Activated T-helper 1 cell treated with Interleukin-2 at 50 U/mL for 16 hours (primary cell): ENCODE measurements around the gene HARBI1.
A peak's percentile ranks its signal among the peaks of the same experiment; 100 is the strongest.
"Not testable (repeated sequence)": the region's sequence is repeated elsewhere in the genome, so short reads cannot be mapped to it uniquely, and the experiment has no call there.

Experiments
- DNase-seq: peaks from one replicate; pipeline ENCODE4 v3.0.0-alpha.2; 2020; ENCODE audit warnings: low read depth

The HARBI1 gene

GRCh38 chr11:46597155-46597554, 19.9 kb downstream of the HARBI1 start:
- no peak for DNase-seq

- no peak for DNase-seq
Measured at GRCh38 chr11:46594785-46595184, 22.2 kb downstream of the HARBI1 start.

- no peak for DNase-seq
Measured at GRCh38 chr11:46594374-46594700, 22.7 kb downstream of the HARBI1 start.

- peak; percentile 56 for DNase-seq
Measured at GRCh38 chr11:46593550-46594373, 23.3 kb downstream of the HARBI1 start, which contains the start of gene AMBRA1. Gene AMBRA1 (minus strand): TSS chr11:46594023. CDS start chr11:46548380, 45,643 bp downstream.

DNA sequence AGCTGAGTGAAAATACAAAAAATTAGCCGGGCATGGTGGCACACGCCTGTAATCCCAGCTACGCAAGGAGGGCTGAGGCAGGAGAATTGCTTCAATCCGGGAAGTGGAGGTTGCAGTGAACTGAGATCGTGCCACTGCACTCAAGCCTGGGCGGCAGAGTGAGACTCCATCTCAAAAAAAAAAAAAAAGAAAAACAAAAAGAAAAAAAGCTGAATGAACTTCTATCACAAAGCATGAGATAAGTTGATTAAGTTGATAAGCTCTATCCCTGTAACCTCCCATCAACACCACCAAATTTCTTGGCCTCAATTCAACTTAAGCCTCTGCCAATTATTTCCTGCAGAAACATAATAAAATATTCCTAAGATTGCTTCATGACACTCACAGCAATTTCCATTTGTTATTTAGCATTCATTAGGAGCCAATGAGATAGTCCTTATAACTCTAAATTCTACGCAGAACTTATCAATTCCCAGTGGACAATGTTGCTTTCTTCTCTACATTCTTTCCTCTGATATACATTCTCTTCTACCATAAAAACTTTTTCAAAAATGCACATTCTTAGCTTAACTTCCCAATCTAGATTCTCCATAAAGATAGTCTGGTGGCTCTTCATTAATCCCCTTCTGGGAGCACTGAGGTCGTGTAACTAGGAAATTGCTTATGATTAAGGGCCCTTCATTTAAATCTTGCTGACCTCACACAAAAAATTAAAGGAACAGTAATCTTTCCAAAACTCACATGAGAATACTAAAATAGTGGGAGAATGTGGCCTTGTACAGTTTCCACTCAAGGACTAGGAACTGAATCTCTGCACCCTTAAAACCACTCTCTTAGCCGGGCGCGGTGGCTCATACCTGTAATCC, 26.1 kb downstream of the HARBI1 start:
- no peak for DNase-seq

- DNase-seq = no peak
Measured at GRCh38 chr11:46588915-46589314, 28.1 kb downstream of the HARBI1 start.

DNA sequence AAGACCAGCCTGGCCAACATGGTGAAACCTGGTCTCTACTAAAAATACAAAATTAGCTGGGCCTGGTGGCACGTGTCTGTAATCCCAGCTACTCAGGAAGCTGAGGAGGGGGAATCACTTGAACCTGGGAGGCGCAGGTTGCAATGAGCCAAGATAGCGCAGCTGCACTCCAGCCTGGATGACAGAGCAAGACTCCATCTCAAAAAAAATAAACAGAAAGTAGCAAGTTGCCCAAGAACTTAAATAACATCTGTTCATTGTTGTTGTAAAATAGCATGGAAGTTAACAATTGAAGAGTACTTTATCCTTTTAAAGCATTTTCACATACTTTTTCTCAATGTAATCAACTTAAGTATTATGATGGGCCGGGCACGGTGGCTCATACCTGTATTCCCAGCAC, 28.9 kb downstream of the HARBI1 start:
- no peak for DNase-seq

GRCh38 chr11:46583513-46583912, 33.5 kb downstream of the HARBI1 start:
- DNase-seq = not testable (repeated sequence)

- DNase-seq = no peak
Measured at GRCh38 chr11:46582588-46582987, 34.4 kb downstream of the HARBI1 start.

DNA sequence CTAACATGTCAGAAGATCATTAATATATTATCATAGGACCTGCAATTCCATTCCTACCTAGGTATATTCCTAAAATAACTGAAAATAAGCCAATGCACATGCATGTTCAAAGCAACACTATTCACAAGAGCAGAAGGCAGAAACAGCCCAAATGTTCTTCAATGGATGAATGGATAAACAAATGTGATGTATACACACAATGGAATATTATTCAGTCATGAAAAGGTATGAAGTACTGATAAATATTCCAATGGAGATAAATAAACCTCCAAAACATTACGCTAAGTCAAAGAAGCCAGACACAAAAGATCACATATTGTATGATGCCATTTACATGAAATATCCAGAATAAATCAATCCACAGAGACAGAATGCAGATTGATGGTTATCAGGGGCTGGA, 40.0 kb downstream of the HARBI1 start:
- no peak for DNase-seq

- DNase-seq = no peak
Measured at GRCh38 chr11:46574656-46575055, 42.4 kb downstream of the HARBI1 start.

DNA sequence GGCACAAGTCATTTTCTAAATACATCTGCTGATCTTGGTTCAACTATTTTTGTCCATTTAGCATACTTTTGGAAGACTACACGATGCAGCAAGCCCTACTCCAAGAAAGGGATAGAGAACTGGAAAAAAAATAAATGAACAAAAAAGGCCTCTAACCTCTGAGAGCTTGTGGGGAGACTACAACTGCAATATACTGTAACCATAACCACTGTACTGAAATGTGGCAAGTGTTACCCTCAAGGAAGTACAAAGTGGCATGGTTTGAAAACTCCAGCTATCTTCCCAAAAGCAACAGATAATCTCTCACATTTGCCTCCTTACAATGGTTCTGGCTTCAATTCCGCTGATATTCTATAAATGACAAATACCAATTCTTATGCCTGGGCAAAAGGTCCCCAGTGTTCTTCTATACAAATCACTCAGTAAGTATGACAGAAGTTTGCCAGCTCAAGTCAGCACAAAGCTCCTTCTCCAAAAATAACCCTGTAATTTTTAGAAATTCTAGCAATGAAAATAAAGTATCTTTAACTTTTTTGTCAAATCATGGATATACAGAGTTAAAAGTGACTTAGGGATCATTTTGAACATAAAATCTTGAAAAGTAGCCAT, 46.1 kb downstream of the HARBI1 start:
- no peak for DNase-seq

GRCh38 chr11:46565232-46565840, 51.7 kb downstream of the HARBI1 start:
- no peak for DNase-seq

- DNase-seq = no peak
Measured at GRCh38 chr11:46564459-46564858, 52.6 kb downstream of the HARBI1 start.

GRCh38 chr11:46562527-46562926, 54.5 kb downstream of the HARBI1 start:
- no peak for DNase-seq

DNA sequence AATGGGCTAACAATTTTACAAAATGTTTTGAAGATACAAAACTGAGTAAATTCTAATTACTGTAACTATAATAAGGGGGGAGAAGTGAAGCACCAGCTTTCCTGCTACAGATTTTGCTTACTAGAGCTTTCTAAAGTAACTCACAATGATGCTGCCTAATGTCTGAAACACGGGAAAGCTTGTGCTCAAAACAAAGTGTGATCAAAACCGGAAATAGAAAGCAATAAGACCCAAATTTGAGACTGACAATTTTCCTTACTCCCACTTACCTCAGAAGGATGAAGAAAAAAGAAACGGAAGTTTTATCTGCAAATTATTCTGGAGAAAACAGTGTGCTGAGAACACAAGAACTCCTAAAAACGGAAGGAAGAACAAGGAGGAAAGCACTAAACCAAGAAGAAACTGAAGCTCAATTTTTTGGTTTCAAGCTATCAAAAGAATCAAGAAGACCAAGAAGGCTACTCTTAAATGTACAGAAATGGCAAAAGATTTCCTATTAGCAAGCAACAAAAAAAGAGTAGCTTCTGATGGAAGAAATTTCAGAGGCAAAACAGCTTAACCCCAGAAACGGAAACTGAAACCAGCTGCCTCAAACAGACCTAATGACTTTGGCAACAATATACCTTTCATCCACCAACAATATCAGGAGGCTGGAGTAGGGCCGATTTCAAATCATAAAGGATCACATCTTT, 56.6 kb downstream of the HARBI1 start:
- DNase-seq = no peak

- DNase-seq = no peak
Measured at GRCh38 chr11:46559815-46560214, 57.2 kb downstream of the HARBI1 start.

DNA sequence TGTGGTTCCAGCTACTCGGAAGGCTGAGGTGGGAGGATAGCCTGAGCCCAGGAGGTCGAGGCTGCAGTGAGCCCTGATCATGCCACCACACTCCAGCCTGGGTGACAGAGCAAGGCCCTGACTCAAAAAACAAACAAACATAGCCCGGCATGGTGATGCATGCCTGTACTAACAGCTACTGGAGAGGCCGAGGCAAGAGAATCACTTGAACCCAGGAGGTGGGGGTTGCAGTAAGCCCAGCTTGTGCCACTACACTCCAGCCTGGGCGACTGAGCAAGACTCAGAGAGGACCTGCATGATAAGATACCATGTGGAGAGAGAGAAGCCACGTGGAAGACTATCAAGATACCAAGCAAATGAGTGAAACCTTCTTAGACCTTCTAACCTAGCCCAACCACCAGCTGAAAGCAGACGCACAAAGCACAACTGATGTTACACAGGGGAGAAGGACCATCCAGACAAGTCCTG, 59.3 kb downstream of the HARBI1 start:
- no peak for DNase-seq

DNA sequence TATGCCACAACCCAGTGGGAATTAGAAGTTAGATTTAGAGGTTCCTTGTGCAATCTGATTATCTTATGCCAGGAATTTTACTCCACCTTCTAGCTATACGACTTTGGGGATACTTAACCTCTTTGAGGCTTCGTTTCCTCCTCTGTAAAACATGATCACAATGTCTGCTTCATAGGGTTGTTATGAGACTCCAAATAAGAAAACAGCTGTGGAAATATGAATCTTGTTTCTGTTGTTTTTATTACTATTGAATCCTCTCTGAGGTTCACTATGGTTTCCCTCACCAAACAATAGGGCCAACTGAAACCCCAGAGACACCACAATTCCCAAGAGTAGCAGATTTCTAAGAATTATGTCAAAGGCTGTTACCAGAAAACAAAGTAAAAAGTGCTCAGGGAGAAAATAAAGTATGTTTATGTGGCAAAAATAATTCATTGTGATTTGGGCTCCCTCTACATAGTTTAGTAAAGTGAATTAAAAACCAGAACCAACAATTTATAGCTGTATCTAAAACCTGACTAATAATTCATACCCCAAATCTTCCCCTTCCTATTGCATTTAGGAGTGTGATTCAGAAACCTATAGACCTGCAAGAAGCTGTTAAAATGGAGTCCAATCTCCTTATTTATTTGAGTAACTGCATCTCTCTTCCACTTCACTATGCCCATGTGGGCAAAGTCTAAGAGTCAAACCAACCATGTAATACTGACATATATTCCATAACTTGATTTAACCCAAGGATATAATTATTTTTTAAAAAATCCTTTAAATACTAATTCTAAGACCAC, 61.6 kb downstream of the HARBI1 start:
- DNase-seq = no peak

- no peak for DNase-seq
Measured at GRCh38 chr11:46554213-46555147, 62.5 kb downstream of the HARBI1 start.
